Measurements from ENCODE around the gene BBX. TPM values are rescaled to one million over a fixed set of nuclear protein-coding genes. Genes with fewer than 3 reads are reported as not detected.

The BBX gene
- total RNA-seq, 1 donor from 2014 or later: 54.3 TPM

GRCh38 chr3:107641572-107642307 is 119.0 kb downstream of the BBX start:
- TF ChIP-seq, protein P1, sequence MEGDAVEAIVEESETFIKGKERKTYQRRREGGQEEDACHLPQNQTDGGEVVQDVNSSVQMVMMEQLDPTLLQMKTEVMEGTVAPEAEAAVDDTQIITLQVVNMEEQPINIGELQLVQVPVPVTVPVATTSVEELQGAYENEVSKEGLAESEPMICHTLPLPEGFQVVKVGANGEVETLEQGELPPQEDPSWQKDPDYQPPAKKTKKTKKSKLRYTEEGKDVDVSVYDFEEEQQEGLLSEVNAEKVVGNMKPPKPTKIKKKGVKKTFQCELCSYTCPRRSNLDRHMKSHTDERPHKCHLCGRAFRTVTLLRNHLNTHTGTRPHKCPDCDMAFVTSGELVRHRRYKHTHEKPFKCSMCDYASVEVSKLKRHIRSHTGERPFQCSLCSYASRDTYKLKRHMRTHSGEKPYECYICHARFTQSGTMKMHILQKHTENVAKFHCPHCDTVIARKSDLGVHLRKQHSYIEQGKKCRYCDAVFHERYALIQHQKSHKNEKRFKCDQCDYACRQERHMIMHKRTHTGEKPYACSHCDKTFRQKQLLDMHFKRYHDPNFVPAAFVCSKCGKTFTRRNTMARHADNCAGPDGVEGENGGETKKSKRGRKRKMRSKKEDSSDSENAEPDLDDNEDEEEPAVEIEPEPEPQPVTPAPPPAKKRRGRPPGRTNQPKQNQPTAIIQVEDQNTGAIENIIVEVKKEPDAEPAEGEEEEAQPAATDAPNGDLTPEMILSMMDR (IDR thresholded peaks at IDR 0.05; ENCODE audit: unreplicated experiment): no peak
- Mint-ChIP-seq H3K4me3 (ENCODE audit: unreplicated experiment) (no peak overlapping the region), H3K4me1 (ENCODE audit: unreplicated experiment) (peaks cover 12% of the 10 kb centered on the region), H3K9me3 (ENCODE audit: unreplicated experiment) (no peaks in the 10 kb centered on the region), H3K27me3 (ENCODE audit: unreplicated experiment) (peaks cover 2% of the 10 kb centered on the region), H3K36me3 (ENCODE audit: low read depth, unreplicated experiment) (no peaks in the 10 kb centered on the region), H3K27ac (ENCODE audit: unreplicated experiment) (no peak overlapping the region)
- no peak for DNase-seq (ENCODE audit: low spot score)

GRCh38 chr3:107643038-107643883 is 120.5 kb downstream of the BBX start:
- Mint-ChIP-seq H3K4me1 (ENCODE audit: unreplicated experiment) (peaks cover 5% of the 10 kb centered on the region), H3K9me3 (ENCODE audit: unreplicated experiment) (no peaks in the 10 kb centered on the region), H3K27me3 (ENCODE audit: unreplicated experiment) (no peaks in the 10 kb centered on the region), H3K36me3 (ENCODE audit: low read depth, unreplicated experiment) (no peaks in the 10 kb centered on the region), H3K27ac (ENCODE audit: unreplicated experiment) (no peak overlapping the region), H3K4me3 (ENCODE audit: unreplicated experiment) (no peak overlapping the region)
- DNase-seq (ENCODE audit: low spot score): no peak
- TF ChIP-seq, protein P1 (IDR thresholded peaks at IDR 0.05; ENCODE audit: unreplicated experiment): no peak

DNA sequence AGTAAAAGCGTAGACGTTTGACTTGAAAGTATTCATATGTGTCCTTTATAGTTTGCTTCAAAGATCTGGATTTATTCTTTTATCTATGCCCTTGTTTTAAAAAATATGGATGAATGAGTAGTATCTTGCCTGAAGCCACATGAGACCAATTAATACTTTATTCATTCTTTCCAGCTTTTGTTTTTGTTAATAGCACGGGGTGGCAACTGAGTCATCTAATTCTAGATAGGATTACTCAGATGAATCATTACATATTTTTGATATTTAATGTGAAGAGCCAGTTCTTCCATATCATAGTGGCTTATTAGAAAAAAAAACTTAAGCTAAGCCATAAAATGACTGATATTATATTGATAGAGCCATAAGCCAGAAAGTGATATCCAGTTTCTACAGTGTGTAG is 121.9 kb downstream of the BBX start:
- Mint-ChIP-seq H3K4me3 (ENCODE audit: unreplicated experiment) (no peak overlapping the region), H3K36me3 (ENCODE audit: low read depth, unreplicated experiment) (peaks cover 9% of the 10 kb centered on the region), H3K27ac (ENCODE audit: unreplicated experiment) (no peak overlapping the region), H3K9me3 (ENCODE audit: unreplicated experiment) (no peaks in the 10 kb centered on the region), H3K4me1 (ENCODE audit: unreplicated experiment) (peaks cover 5% of the 10 kb centered on the region), H3K27me3 (ENCODE audit: unreplicated experiment) (no peaks in the 10 kb centered on the region)
- TF ChIP-seq, protein P1 (IDR thresholded peaks at IDR 0.05; ENCODE audit: unreplicated experiment): no peak
- DNase-seq (ENCODE audit: low spot score): no peak

DNA sequence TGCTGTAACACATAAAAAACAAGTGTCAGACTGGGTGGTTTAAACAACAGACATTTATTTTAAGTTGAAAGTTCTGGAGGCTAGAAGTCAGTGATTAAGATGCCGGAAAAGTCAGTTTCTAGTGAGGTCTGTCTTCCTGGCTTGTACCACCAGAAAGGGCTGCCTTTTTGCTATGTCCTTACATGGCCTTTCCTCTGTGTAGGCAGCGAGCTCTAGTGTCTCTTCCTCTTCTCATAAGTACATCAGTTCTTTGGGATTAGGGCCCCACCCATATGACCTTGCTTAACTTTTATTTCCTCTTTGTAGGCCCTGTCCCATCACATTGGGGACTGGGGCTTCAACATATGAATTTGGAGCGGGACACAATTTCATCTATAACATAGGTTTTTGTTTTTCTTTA is 128.0 kb downstream of the BBX start:
- Mint-ChIP-seq H3K4me1 (ENCODE audit: unreplicated experiment) (no peaks in the 10 kb centered on the region), H3K27me3 (ENCODE audit: unreplicated experiment) (no peaks in the 10 kb centered on the region), H3K4me3 (ENCODE audit: unreplicated experiment) (no peak overlapping the region), H3K27ac (ENCODE audit: unreplicated experiment) (no peak overlapping the region), H3K36me3 (ENCODE audit: low read depth, unreplicated experiment) (peaks cover 10% of the 10 kb centered on the region), H3K9me3 (ENCODE audit: unreplicated experiment) (no peaks in the 10 kb centered on the region)
- no peak for DNase-seq (ENCODE audit: low spot score)
- TF ChIP-seq, protein P1 (IDR thresholded peaks at IDR 0.05; ENCODE audit: unreplicated experiment): no peak

- Mint-ChIP-seq H3K4me3 (ENCODE audit: unreplicated experiment) (no peak overlapping the region), H3K27ac (ENCODE audit: unreplicated experiment) (no peak overlapping the region), H3K36me3 (ENCODE audit: low read depth, unreplicated experiment) (peaks cover 10% of the 10 kb centered on the region)
These were observed 129.0 kb downstream of the BBX start for GRCh38 chr3:107651782-107652181.

More at GRCh38 chr3:107651782-107652181, 129.0 kb downstream of the BBX start:
- TF ChIP-seq, protein P1 (IDR thresholded peaks at IDR 0.05; ENCODE audit: unreplicated experiment): no peak
- DNase-seq (ENCODE audit: low spot score): no peak
- H3K27me3 Mint-ChIP-seq (ENCODE audit: unreplicated experiment): no peaks in the 10 kb centered on the region
- H3K4me1 Mint-ChIP-seq (ENCODE audit: unreplicated experiment): no peaks in the 10 kb centered on the region
- H3K9me3 Mint-ChIP-seq (ENCODE audit: unreplicated experiment): no peaks in the 10 kb centered on the region
